Fibroblast of skin of abdomen (primary cell): Measurements from ENCODE around the gene MELK.

Experiments
- DNase-seq: peaks from one replicate; pipeline ENCODE4 v3.0.0-alpha.2; 2013

Gene MELK

GRCh38 chr9:36584620-36585460 lies 12.1 kb downstream of the MELK start:
- DNase-seq = peak; percentile 86

GRCh38 chr9:36590231-36590630 lies 17.5 kb downstream of the MELK start:
- no peak for DNase-seq

GRCh38 chr9:36592801-36593583 lies 20.3 kb downstream of the MELK start:
- DNase-seq = no peak

- no peak for DNase-seq
Observed at GRCh38 chr9:36594213-36594612, 21.5 kb downstream of the MELK start.

- DNase-seq = peak; percentile 50
Observed at GRCh38 chr9:36597412-36598178, 24.9 kb downstream of the MELK start.

GRCh38 chr9:36598273-36598672 lies 25.6 kb downstream of the MELK start:
- peak; percentile 32 for DNase-seq

- DNase-seq = peak; percentile 9
Observed at GRCh38 chr9:36603006-36603405, 30.3 kb downstream of the MELK start.

GRCh38 chr9:36609306-36609705 lies 36.6 kb downstream of the MELK start:
- DNase-seq = no peak

- no peak for DNase-seq
Observed at GRCh38 chr9:36622121-36622520, 49.4 kb downstream of the MELK start.

- DNase-seq = peak; percentile 4
Observed at GRCh38 chr9:36623280-36623679, 50.6 kb downstream of the MELK start.

GRCh38 chr9:36625006-36625615 lies 52.4 kb downstream of the MELK start:
- DNase-seq = peak; percentile 65

- peak; percentile 23 for DNase-seq
Observed at GRCh38 chr9:36632892-36633291, 60.2 kb downstream of the MELK start.

- DNase-seq = no peak
Observed at GRCh38 chr9:36637491-36638270, 65.0 kb downstream of the MELK start.

- no peak for DNase-seq
Observed at GRCh38 chr9:36640771-36641381, 68.2 kb downstream of the MELK start.

- no peak for DNase-seq
Observed at GRCh38 chr9:36642817-36643216, 70.1 kb downstream of the MELK start.

GRCh38 chr9:36656842-36657241 lies 84.1 kb downstream of the MELK start:
- DNase-seq = no peak

GRCh38 chr9:36659500-36659899 lies 86.8 kb downstream of the MELK start:
- DNase-seq = no peak

GRCh38 chr9:36664806-36665205 lies 92.1 kb downstream of the MELK start:
- no peak for DNase-seq

- no peak for DNase-seq
Observed at GRCh38 chr9:36665387-36665786, 92.7 kb downstream of the MELK start.

- DNase-seq = peak; percentile 12
Observed at GRCh38 chr9:36665921-36666431, 93.3 kb downstream of the MELK start.

GRCh38 chr9:36671561-36671960 lies 98.9 kb downstream of the MELK start:
- DNase-seq = no peak
